Fibroblast of peridontal ligament (primary cell): ENCODE results near the gene HPF1.
"Not testable (repeated sequence)": the region's sequence is repeated elsewhere in the genome, so short reads cannot be mapped to it uniquely, and the experiment has no call there.

ENCODE experiments used
- DNase-seq: peaks from one replicate; pipeline ENCODE4 v3.0.0-alpha.2; 2010; ENCODE audit errors: extremely low read depth

Gene HPF1

DNA sequence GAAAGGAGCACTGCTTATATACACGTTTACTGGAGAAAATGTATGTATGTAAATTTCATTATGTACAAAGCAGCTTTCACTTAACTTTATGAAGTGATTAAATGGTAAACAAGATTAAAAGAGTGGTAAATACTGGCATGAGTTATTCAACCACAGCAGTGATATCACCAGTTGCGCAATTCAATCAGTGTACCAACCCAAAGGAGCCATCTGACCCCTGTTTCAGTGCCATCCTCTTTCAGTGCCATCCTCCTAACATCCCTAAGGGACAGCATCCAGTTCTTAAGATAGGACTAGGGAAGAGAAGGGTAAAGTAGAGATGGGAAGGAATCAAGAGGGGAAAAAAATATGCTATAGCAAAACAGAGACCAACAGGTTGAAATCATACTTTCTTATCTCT is 16.2 kb downstream of the HPF1 start:
- peak; percentile 21 for DNase-seq

GRCh38 chr4:169738604-169739003 is 19.1 kb downstream of the HPF1 start:
- DNase-seq = not testable (repeated sequence)

- no peak for DNase-seq
Observed at GRCh38 chr4:169730564-169730963, 27.2 kb downstream of the HPF1 start.

DNA sequence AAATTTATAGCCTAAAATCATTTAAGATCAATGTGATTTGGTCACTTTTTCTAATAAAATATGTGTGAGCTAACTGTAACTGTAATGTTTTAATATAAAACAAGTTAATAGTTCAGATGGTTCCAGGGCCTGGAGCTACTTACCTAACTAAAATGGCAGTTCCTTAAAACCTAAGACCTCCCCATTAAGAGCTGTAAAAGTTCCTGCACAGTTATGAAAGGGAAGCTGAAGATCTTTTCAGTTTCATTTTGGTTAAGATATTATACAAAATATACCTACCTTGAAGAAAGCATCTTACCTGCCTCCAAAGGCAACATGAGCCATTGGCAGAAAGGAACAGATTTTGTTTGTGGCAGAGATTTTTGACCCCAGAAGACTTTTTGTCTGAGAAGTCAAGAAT is 30.1 kb downstream of the HPF1 start:
- no peak for DNase-seq

GRCh38 chr4:169724260-169724659 is 33.5 kb downstream of the HPF1 start:
- peak; percentile 57 for DNase-seq

DNA sequence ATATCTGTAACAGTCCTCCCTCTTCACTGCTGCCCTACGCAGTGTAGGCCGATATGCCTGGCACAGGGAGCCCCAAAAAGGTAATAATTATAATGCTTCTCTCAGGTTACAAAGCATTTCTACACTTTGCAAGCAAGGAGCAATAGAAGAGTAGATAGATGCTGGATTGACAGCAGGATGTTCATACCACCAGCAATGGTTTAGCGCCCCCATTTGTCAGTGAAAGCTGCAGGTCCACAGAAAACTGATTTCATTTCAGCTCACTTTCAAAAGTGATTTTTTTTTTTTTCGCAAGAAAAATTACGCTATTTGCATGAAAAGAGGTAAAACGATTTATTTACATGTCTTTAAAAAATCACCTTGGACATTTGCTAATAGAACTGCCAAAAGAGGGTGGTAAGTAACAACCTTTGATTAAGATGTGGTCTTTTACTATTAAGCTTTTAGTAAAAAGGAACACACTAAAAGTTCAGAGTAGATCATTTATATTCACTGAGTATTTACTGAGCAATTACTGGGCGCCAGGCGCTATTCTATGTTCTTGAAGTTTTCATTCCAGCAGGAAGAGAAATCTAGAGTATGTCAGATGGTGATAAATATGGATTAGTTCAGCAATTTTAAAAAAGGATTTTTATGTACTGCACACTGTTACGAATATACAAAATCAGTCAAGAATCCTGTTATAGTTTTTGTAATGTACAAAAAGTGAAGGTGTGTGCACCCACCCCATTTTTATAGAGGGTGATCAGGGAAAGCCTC is 34.4 kb downstream of the HPF1 start:
- DNase-seq = peak; percentile 18

GRCh38 chr4:169720529-169720928 is 37.2 kb downstream of the HPF1 start:
- DNase-seq = no peak

GRCh38 chr4:169716677-169717076 is 41.1 kb downstream of the HPF1 start:
- DNase-seq = peak; percentile 10

DNA sequence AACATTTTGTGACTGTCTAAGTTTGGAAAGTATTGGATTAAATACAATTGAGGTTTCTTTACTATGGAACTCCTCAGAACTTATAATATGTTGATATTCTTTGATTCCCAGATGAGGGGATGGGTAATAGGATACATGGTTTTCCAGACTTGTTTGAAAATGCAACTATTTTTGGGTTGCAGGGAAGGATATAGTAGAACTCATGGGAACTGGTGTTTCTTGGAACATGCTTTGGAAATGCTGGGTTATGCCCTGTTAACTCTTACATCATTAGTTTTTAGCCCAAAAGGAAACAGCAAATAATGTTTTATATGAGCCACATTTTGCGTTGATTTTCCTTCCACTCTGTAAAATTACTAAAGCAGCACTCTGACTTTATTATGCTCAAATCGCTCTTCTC is 41.9 kb downstream of the HPF1 start:
- peak; percentile 51 for DNase-seq

GRCh38 chr4:169707958-169708643 is 49.6 kb downstream of the HPF1 start:
- peak; percentile 80 for DNase-seq

DNA sequence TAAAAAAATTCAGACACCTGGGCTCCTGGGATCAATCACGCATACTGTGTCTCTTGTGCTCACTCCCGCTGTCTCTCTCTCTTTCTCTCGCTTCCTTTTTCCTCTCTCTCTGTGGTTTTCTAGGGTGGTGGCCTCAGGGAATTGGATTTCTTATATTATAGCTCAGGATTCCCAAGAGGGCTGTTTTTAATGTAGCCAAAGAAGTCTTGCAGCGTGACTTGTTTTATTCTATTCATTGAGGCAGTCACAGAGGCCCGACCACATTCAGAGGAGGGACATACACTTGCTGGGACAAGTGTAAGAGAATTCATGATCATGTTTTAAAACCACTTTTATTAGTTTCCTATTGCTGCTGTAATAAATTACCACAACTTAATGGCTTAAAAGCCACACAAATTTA is 59.4 kb downstream of the HPF1 start:
- DNase-seq = no peak

DNA sequence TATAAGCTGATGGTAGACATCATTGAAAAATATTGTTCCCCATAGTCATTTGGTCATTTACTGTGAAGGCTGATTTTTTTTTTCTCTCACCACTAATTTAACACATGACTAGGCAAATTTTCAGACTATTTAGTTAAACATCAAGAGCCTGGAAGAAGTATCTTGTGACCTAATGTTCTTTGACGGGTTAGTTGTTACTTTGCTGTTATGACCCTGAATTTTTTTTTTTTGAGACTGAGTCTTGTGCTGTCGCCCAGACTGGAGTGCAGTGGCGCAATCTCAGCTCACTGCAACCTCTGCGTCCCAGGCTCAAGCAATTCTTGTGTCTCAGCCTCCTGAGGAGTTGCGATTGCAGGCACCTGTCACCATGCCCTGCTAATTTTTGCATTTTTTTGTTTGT is 67.0 kb downstream of the HPF1 start:
- DNase-seq = no peak

- no peak for DNase-seq
Observed at GRCh38 chr4:169689681-169690080, 68.1 kb downstream of the HPF1 start.

DNA sequence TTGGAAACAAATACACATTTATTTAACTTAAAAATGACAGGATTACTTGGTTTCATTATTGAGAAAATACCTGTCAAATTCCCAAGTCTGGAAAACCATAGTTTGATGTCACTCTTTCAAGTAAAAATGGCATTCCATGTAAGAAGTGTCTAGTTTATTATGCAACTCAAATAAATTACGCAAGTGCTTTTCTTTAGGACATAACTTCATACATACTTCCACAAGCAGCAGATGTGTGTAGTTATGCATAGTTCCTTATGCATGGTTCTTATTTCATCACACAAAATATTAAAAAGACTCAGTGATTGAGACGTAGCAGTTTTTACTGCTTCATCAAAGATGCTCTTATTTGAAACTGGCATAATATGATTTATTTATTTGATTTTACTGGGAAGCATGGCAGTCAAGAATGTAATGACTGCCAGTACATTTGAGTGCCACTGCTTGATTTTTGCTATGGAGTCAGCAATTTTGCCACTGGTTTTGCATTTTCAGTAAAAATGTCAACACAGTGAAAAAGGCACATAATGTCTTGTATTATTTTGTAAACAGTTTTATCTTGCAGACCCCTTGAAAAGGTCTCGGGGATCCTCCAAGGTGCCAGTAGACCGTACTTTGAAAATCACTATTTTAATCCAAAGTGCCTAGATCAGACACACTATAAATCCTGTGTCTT is 75.2 kb downstream of the HPF1 start:
- peak; percentile 63 for DNase-seq
